Caco-2 (cell line): Measurements from ENCODE around the gene LTB4R. TPM values are rescaled to one million over a fixed set of nuclear protein-coding genes. Genes with fewer than 3 reads are reported as not detected.
A peak's percentile ranks its signal among the peaks of the same experiment; 100 is the strongest.

Experiments used
- BruUV-seq: library from RNA; stranded (reverse); fragments of 400-500 nt; replicated peaks from 2 replicates; lab custom pipeline; 2021; lab: Mats Ljungman, UMichigan
- CTCF ChIA-PET: fragments of 300-600 bp; sonication (Branson Sonifier 250); formaldehyde crosslinking; loops from one replicate; lab custom pipeline; 2022; ENCODE audit warnings: antibody characterized with exemption; lab: Charles Lee
- POLR2A ChIA-PET: fragments of 300-600 bp; sonication (Branson Sonifier 250); formaldehyde crosslinking; loops from one replicate; lab custom pipeline; 2022; ENCODE audit warnings: antibody characterized with exemption; lab: Charles Lee
- DNase-seq, 2 experiments: peaks; one replicate each; pipeline versions ENCODE4 v3.0.0 to v3.0.0-alpha.2; 2020 to 2022
- H3K27me3 ChIP-seq: replicated peaks from 2 replicates; pipeline ENCODE4 v1.6.0; 2011; ENCODE audit warnings: low read length; ENCODE audit not compliant: control insufficient read depth, insufficient read depth
- H3K36me3 ChIP-seq: 2 replicates; pipeline ENCODE4 v1.5.1; 2011; ENCODE audit warnings: low read length; ENCODE audit not compliant: control insufficient read depth, insufficient read depth
- H3K4me1 ChIP-seq: fragments of 250-450 bp; sonication (Bioruptor Pico); 2 replicates; pipeline ENCODE4 v1.5.1; 2020; ENCODE audit warnings: mild to moderate bottlenecking
- H3K4me3 ChIP-seq: 2 replicates; pipeline ENCODE4 v1.5.1; 2011; ENCODE audit warnings: low read depth, mild to moderate bottlenecking, control low read depth, low read length
- H3K9me3 ChIP-seq: fragments of 250-450 bp; sonication (Bioruptor Pico); 2 replicates; pipeline ENCODE4 v1.5.1; 2020; ENCODE audit warnings: mild to moderate bottlenecking, moderate library complexity
- H3K27ac Mint-ChIP-seq: one replicate; pipeline ENCODE4 v1.8.0; 2022; ENCODE audit warnings: mixed read lengths; ENCODE audit not compliant: unreplicated experiment
- H3K27me3 Mint-ChIP-seq: one replicate; pipeline ENCODE4 v1.8.0; 2022; ENCODE audit warnings: mixed read lengths; ENCODE audit not compliant: insufficient read depth, unreplicated experiment
- H3K36me3 Mint-ChIP-seq: one replicate; pipeline ENCODE4 v1.8.0; 2022; ENCODE audit warnings: mild to moderate bottlenecking, mixed read lengths; ENCODE audit not compliant: insufficient read depth, unreplicated experiment
- H3K4me1 Mint-ChIP-seq: one replicate; pipeline ENCODE4 v1.8.0; 2022; ENCODE audit warnings: low read depth, mixed read lengths; ENCODE audit not compliant: unreplicated experiment
- H3K4me3 Mint-ChIP-seq: one replicate; pipeline ENCODE4 v1.8.0; 2022; ENCODE audit warnings: mild to moderate bottlenecking, moderate library complexity, mixed read lengths; ENCODE audit not compliant: unreplicated experiment
- H3K9me3 Mint-ChIP-seq: one replicate; pipeline ENCODE4 v1.8.0; 2022; ENCODE audit warnings: mixed read lengths; ENCODE audit not compliant: unreplicated experiment
- CTCF ChIP-seq, 2 experiments: fragments of 200-600 bp in 1 of 2; IDR thresholded peaks; 1 replicate in 1 of 2; 2 replicates in 1 of 2; pipeline versions ENCODE4 v1.5.1 to v1.8.0; 2011 to 2022; ENCODE audit warnings: antibody characterized with exemption in 1 of 2, control low read depth in 1 of 2, inconsistent platforms in 1 of 2, low read depth in 1 of 2, low read length in 1 of 2, mild to moderate bottlenecking in 1 of 2, moderate library complexity in 1 of 2; ENCODE audit not compliant: insufficient read depth in 1 of 2, severe bottlenecking in 1 of 2, unreplicated experiment in 1 of 2
- intact Hi-C: fragments of 100-400 bp; cut with micrococcal nuclease; formaldehyde crosslinking; loops from one replicate; pipeline ENCODE4 v1.10.0; 2022; ENCODE audit not compliant: unreplicated experiment
- total RNA-seq: library from RNA; stranded (reverse); gene quantifications from 2 replicates; pipeline ENCODE4 v1.2.3, GENCODE V29; 2022

Gene LTB4R
- total RNA-seq, 1 experiment from 2014 or later: 7.8 TPM

GRCh38 chr14:24331731-24332267 is 20.5 kb downstream of the LTB4R start:
- no peaks in the 10 kb centered on the region for H3K36me3 ChIP-seq
- peaks cover 9% of the 10 kb centered on the region for H3K4me1 ChIP-seq
- Mint-ChIP-seq H3K27ac (peak overlapping the region; percentile 15), H3K4me3 (peak overlapping the region; percentile 83), H3K36me3 (peaks cover 7% of the 10 kb centered on the region), H3K27me3 (no peaks in the 10 kb centered on the region), H3K9me3 (no peaks in the 10 kb centered on the region), H3K4me1 (peaks cover 7% of the 10 kb centered on the region)
- no peaks in the 10 kb centered on the region for H3K9me3 ChIP-seq
- H3K27me3 ChIP-seq: no peaks in the 10 kb centered on the region; the same call in 1 of the 2 replicates
- POLR2A ChIA-PET: interaction anchor here (1.1 to 1.2 kb wide), 2 partner anchors 89 to 110 kb away, joined by 5 to 7 read pairs; partner anchors contain the start of gene TINF2
- intact Hi-C loops: loop anchor here (1.0 to 2.0 kb wide), 2 partner anchors 35 to 100 kb away; no protein-coding TSS in a partner anchor
- no peak for DNase-seq
- CTCF ChIA-PET: interaction anchor here (0.6 to 3.0 kb wide), 13 partner anchors 15 to 288 kb away, joined by 3 to 90 read pairs (median 4); partner anchors contain the start of genes CBLN3, KHNYN, MDP1 and PSME2
- no peak for TF ChIP-seq CTCF (IDR thresholded peaks at IDR 0.05; ENCODE audit: insufficient read depth in 1 of 2, low read depth in 1 of 2, low read length in 1 of 2, severe bottlenecking in 1 of 2, unreplicated experiment in 1 of 2)
- H3K4me3 ChIP-seq: no peak overlapping the region
- no TSS peak for BruUV-seq

- peak overlapping the region; percentile 83 for H3K4me3 Mint-ChIP-seq
- intact Hi-C loops: loop anchor here (1.0 to 2.0 kb wide), 2 partner anchors 34 to 99 kb away; no protein-coding TSS in a partner anchor
- CTCF ChIA-PET: interaction anchor here (0.6 to 3.0 kb wide), 17 partner anchors 14 to 289 kb away, joined by 3 to 90 read pairs (median 4); partner anchors contain the start of genes CBLN3, DHRS1, KHNYN and MDP1
Measured at GRCh38 chr14:24332268-24332993, 21.1 kb downstream of the LTB4R start.

More at GRCh38 chr14:24332268-24332993, 21.1 kb downstream of the LTB4R start:
- H3K27me3 Mint-ChIP-seq: no peaks in the 10 kb centered on the region
- Histone ChIP-seq H3K27me3 (no peaks in the 10 kb centered on the region), H3K4me3 (peak overlapping the region; percentile 55), H3K4me1 (peaks cover 15% of the 10 kb centered on the region), H3K36me3 (no peaks in the 10 kb centered on the region), H3K9me3 (no peaks in the 10 kb centered on the region)
- DNase-seq: peak; percentile 76 to 80
- POLR2A ChIA-PET: interaction anchor here (1.1 to 1.4 kb wide), 4 partner anchors 90 to 110 kb away, joined by 4 to 8 read pairs (median 6); partner anchors contain the start of genes KHNYN and TINF2
- TF ChIP-seq CTCF (IDR thresholded peaks at IDR 0.05; ENCODE audit: insufficient read depth in 1 of 2, low read depth in 1 of 2, low read length in 1 of 2, severe bottlenecking in 1 of 2, unreplicated experiment in 1 of 2): peak; percentile 56 to 66
- no peaks in the 10 kb centered on the region for H3K9me3 Mint-ChIP-seq
- BruUV-seq: no TSS peak
- peak overlapping the region; percentile 15 for H3K27ac Mint-ChIP-seq
- H3K4me1 Mint-ChIP-seq: peaks cover 7% of the 10 kb centered on the region
- H3K36me3 Mint-ChIP-seq: peaks cover 7% of the 10 kb centered on the region
